CD4-positive, alpha-beta T cell (primary cell): ENCODE data around the gene EXOC5. TPM values are rescaled to one million over a fixed set of nuclear protein-coding genes. Genes with fewer than 3 reads are reported as not detected.

ENCODE experiments used
- ATAC-seq: fragments of 200-7000 bp; cut with Tn5 transposase; one replicate; pipeline ENCODE4 v1.10.0; 2022; ENCODE audit warnings: mild to moderate bottlenecking; ENCODE audit not compliant: poor library complexity
- CTCF ChIA-PET: fragments of 350-600 bp; sonication (Branson Sonifier 250); formaldehyde crosslinking; loops from one replicate; lab custom pipeline; 2021; ENCODE audit warnings: antibody characterized with exemption, inconsistent platforms; lab: Charles Lee
- POLR2A ChIA-PET: fragments of 350-600 bp; sonication (Branson Sonifier 250); formaldehyde crosslinking; loops from one replicate; lab custom pipeline; 2021; ENCODE audit warnings: antibody characterized with exemption, inconsistent platforms; lab: Charles Lee
- DNase-seq, 14 experiments: peaks; one replicate each; pipeline ENCODE4 v3.0.0-alpha.2; 2013 to 2020; ENCODE audit warnings: mixed read lengths in 2 of 14
- H3K27ac ChIP-seq, 2 donors: one replicate each; pipeline versions ENCODE4 v1.5.1 to v1.7.0; 2013; ENCODE audit warnings: low read length in 2 of 2, low read depth in 1 of 2, mild to moderate bottlenecking in 1 of 2
- H3K27me3 ChIP-seq, 2 experiments: 1 replicate in 1 of 2; 2 replicates in 1 of 2; pipeline versions ENCODE4 v1.6.1 to v1.7.0; 2013; ENCODE audit warnings: low read length in 2 of 2, control low read depth in 1 of 2, mild to moderate bottlenecking in 1 of 2, moderate library complexity in 1 of 2; ENCODE audit not compliant: insufficient read depth in 2 of 2, control insufficient read depth in 1 of 2
- H3K36me3 ChIP-seq: one replicate; pipeline ENCODE4 v1.6.1; 2013; ENCODE audit warnings: low read length, control low read depth; ENCODE audit not compliant: insufficient read depth
- H3K4me1 ChIP-seq: one replicate; pipeline ENCODE4 v1.6.1; 2013; ENCODE audit warnings: low read length, control low read depth; ENCODE audit not compliant: insufficient read depth
- H3K4me3 ChIP-seq: one replicate; pipeline ENCODE4 v1.5.1; 2013; ENCODE audit warnings: mild to moderate bottlenecking, low read length, moderate library complexity
- H3K9me3 ChIP-seq, 2 experiments: 1 replicate in 1 of 2; 2 replicates in 1 of 2; pipeline versions ENCODE4 v1.6.1 to v1.7.0; 2013; ENCODE audit warnings: low read length in 2 of 2, mild to moderate bottlenecking in 2 of 2, control low read depth in 1 of 2, moderate library complexity in 1 of 2; ENCODE audit not compliant: control insufficient read depth in 1 of 2, insufficient read depth in 1 of 2
- H3K27ac Mint-ChIP-seq: one replicate; pipeline ENCODE4 v1.8.0; 2020; ENCODE audit warnings: mixed read lengths
- H3K27me3 Mint-ChIP-seq: one replicate; pipeline ENCODE4 v1.8.0; 2021; ENCODE audit warnings: mixed read lengths
- H3K36me3 Mint-ChIP-seq: one replicate; pipeline ENCODE4 v1.8.0; 2021; ENCODE audit warnings: low read depth, mixed read lengths
- H3K4me1 Mint-ChIP-seq: one replicate; pipeline ENCODE4 v1.8.0; 2021; ENCODE audit warnings: low read depth, mixed read lengths
- H3K4me3 Mint-ChIP-seq: one replicate; pipeline ENCODE4 v1.8.0; 2020; ENCODE audit warnings: mild to moderate bottlenecking, mixed read lengths
- H3K9me3 Mint-ChIP-seq: one replicate; pipeline ENCODE4 v1.8.0; 2020; ENCODE audit warnings: mixed read lengths
- intact Hi-C, 2 experiments: fragments of 100-400 bp; cut with DNase I in 1 of 2; cut with micrococcal nuclease in 1 of 2; formaldehyde crosslinking; loops; one replicate each; pipeline versions ENCODE4 v1.15.1 to v1.9.0; 2023 to 2025; cut with DNase I, micrococcal nuclease
- total RNA-seq, 174 experiments: library from RNA in 2 of 174; stranded (reverse) in 2 of 174; gene quantifications; one replicate each; pipeline ENCODE4 v1.2.3 and lab custom pipeline; 2021 to 2026
- TF ChIP-seq, protein P1 (sequence below): fragments of 200-600 bp; IDR thresholded peaks from one replicate; pipeline ENCODE4 v1.8.0; 2022; ENCODE audit warnings: antibody characterized with exemption, mild to moderate bottlenecking

EXOC5 gene
- total RNA-seq, 2 experiments from 2014 or later = 17.1 to 18.1 TPM

DNA sequence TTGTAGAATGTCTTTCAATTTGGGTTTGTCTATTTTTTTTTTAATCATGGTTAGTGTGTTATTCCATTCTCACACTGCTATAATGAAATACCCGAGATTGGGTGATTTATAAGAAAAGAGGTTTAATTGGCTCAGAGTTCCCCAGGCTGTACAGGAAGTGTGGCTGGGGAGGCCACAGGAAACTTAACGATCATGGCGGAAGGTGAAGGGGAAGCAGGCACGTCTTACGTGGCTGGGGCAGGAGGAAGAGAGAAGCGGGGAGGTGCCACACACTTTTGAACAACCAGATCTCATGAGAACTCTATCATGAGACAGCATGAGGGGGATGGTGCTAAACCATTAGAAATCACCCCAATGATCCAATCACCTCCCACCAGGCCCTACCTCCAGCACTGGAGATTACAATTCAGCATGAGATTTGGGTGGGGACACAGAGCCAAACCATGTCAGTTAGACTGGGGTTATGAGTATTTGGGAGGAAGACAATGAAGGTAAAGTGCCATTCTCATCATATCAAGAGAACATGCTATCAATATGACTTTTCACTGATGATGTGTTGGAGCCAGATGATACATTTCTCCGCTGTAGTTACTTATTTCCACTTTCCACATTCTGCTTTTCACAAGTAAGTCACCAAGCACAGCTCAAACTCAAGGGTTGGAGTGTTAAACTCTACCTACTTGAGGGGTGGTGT is 45.8 kb upstream of the EXOC5 start:
- Histone ChIP-seq H3K27ac (no peak overlapping the region), H3K36me3 (no peaks in the 10 kb centered on the region), H3K4me3 (no peak overlapping the region), H3K4me1 (no peaks in the 10 kb centered on the region), H3K9me3 (no peaks in the 10 kb centered on the region), H3K27me3 (peaks cover 0 to 13% of the 10 kb centered on the region in 2 experiments)
- Mint-ChIP-seq H3K27ac (no peak overlapping the region), H3K36me3 (no peaks in the 10 kb centered on the region), H3K9me3 (no peaks in the 10 kb centered on the region), H3K4me3 (no peak overlapping the region), H3K4me1 (no peaks in the 10 kb centered on the region), H3K27me3 (peaks cover 18% of the 10 kb centered on the region)
- intact Hi-C loops = loop anchor here (1.0 to 10.0 kb wide), 3 partner anchors 110 to 822 kb away; no protein-coding TSS in a partner anchor
- TF ChIP-seq, protein P1, sequence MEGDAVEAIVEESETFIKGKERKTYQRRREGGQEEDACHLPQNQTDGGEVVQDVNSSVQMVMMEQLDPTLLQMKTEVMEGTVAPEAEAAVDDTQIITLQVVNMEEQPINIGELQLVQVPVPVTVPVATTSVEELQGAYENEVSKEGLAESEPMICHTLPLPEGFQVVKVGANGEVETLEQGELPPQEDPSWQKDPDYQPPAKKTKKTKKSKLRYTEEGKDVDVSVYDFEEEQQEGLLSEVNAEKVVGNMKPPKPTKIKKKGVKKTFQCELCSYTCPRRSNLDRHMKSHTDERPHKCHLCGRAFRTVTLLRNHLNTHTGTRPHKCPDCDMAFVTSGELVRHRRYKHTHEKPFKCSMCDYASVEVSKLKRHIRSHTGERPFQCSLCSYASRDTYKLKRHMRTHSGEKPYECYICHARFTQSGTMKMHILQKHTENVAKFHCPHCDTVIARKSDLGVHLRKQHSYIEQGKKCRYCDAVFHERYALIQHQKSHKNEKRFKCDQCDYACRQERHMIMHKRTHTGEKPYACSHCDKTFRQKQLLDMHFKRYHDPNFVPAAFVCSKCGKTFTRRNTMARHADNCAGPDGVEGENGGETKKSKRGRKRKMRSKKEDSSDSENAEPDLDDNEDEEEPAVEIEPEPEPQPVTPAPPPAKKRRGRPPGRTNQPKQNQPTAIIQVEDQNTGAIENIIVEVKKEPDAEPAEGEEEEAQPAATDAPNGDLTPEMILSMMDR = no peak
- peak in 1 of 14 experiments; percentile 4 for DNase-seq
- CTCF ChIA-PET = interaction anchor here (2.0 kb wide), 1 partner anchor 655 kb away, joined by 4 read pairs; no protein-coding TSS in a partner anchor
- ATAC-seq = no peak
- POLR2A ChIA-PET = no interaction called here

DNA sequence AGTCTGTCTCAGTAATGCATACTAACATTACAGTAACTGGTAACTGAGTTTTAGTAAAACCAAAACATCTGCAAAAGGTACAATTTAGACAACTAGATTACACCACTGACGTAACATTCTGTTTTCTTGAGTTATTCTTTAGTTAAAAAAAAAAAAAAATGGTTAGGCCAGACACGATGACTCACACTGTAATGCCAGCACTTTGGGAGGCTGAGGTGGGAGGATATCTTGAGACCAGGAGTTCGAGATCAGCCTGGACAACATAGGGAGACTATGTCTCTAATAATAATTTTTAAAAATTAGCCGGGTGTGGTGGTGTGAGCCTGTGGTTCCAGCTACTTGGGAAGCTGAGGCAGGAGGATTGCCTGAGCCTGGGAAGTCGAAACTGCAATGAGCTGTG is 34.2 kb upstream of the EXOC5 start:
- Mint-ChIP-seq H3K27ac (no peak overlapping the region), H3K4me3 (no peak overlapping the region), H3K9me3 (no peaks in the 10 kb centered on the region), H3K27me3 (peaks cover 31% of the 10 kb centered on the region), H3K4me1 (no peaks in the 10 kb centered on the region), H3K36me3 (no peaks in the 10 kb centered on the region)
- intact Hi-C loops = no loop called here
- POLR2A ChIA-PET = no interaction called here
- Histone ChIP-seq H3K4me1 (no peaks in the 10 kb centered on the region), H3K4me3 (no peak overlapping the region), H3K36me3 (no peaks in the 10 kb centered on the region), H3K27ac (no peak overlapping the region), H3K9me3 (no peaks in the 10 kb centered on the region), H3K27me3 (peaks cover 0 to 9% of the 10 kb centered on the region in 2 experiments)
- CTCF ChIA-PET = interaction anchor here (1.0 kb wide), 1 partner anchor 13 kb away, joined by 4 read pairs; no protein-coding TSS in a partner anchor
- DNase-seq = no peak
- TF ChIP-seq, protein P1 = no peak
- ATAC-seq = no peak

DNA sequence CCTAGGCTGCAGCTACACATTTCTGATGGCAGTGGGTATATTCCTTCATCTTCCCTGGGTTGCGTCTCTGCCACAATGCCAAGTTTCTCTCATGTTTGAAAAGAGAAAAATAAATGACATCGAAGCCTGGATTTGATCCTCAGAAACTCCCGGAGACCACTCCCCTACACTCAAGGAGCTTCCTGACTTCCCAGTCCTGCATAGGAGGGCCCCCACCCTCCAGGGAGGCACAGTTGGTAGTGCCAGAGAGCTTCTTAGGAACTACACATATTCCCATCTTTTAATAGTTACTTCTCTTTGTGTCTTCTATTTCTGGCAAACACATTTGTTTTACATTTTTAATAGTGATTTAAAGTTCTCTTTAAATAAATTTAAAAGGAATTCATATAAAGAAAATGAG is 30.8 kb upstream of the EXOC5 start:
- ATAC-seq (no peak), DNase-seq (no peak)
- H3K27me3 Mint-ChIP-seq = peaks cover 2% of the 10 kb centered on the region
- intact Hi-C loops = no loop called here
- H3K4me1 Mint-ChIP-seq = no peaks in the 10 kb centered on the region
- H3K4me3 Mint-ChIP-seq = no peak overlapping the region
- no peaks in the 10 kb centered on the region for H3K36me3 Mint-ChIP-seq
- H3K4me1 ChIP-seq = no peaks in the 10 kb centered on the region
- no peak overlapping the region for H3K27ac Mint-ChIP-seq
- H3K36me3 ChIP-seq = no peaks in the 10 kb centered on the region
- CTCF ChIA-PET = no interaction called here
- peaks cover 0 to 5% of the 10 kb centered on the region in 2 experiments for H3K27me3 ChIP-seq
- TF ChIP-seq, protein P1 = no peak
- POLR2A ChIA-PET = no interaction called here
- H3K4me3 ChIP-seq = no peak overlapping the region
- H3K9me3 ChIP-seq = no peaks in the 10 kb centered on the region
- H3K27ac ChIP-seq = no peak overlapping the region
- no peaks in the 10 kb centered on the region for H3K9me3 Mint-ChIP-seq
